ENCODE measurements around the gene STRN3. TPM values are rescaled to one million over a fixed set of nuclear protein-coding genes. Genes with fewer than 3 reads are reported as not detected.

The STRN3 gene
- total and polyA plus RNA-seq, 10 of the 15 experiments (the other 5 are each of a cell fraction or from before 2014, with no cell fraction given), result 7.8 to 27.9 (median 14.1) TPM

DNA sequence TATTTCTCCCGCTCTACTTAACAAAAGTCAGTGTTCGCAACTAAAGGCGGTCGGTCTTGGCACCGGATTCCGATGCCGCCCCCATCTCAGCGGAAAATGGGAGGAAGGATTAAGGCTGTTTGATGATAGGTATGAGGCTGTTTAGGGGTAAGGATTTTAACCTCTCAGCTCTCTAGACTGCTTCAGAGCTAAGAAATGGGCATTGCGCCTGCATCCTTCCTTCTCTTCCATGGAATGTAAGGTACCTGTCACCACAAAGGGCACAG lies 150.5 kb downstream of the STRN3 start:
- no peaks in the 10 kb centered on the region for H3K36me3 ChIP-seq (ENCODE audit: control insufficient read depth in 2 of 2, insufficient read depth in 2 of 2, low read length in 1 of 2)
- intact Hi-C loops (cut with micrococcal nuclease; ENCODE audit: unreplicated experiment) (no loop called here), in situ Hi-C loops (cut with MboI) (no loop called here)
- CTCF ChIA-PET, result interaction anchor here (0.6 kb wide), 1 partner anchor 84 kb away, joined by 3 read pairs; no protein-coding TSS in a partner anchor
- WGBS (ENCODE audit: insufficient coverage, insufficient replicate concordance, low lambda C conversion rate, missing lambda C conversion rate), result 78% methylated on average over 9 of the region's 9 CpGs
- BruUV-seq (replicated peaks), result no TSS peak
- POLR2A ChIA-PET, result no interaction called here
- no peak overlapping the region for H3K9ac ChIP-seq (ENCODE audit: control insufficient read depth, insufficient read depth, low read length)
- no peak overlapping the region for H3K4me2 ChIP-seq (ENCODE audit: control insufficient read depth, insufficient read depth)
- DNase-seq (ENCODE audit: low read depth, low spot score) (no peak), ATAC-seq (no peak), FAIRE-seq (no peak)
- H3K4me3 ChIP-seq, result no peak overlapping the region
- no peak overlapping the region for H3K27ac ChIP-seq (ENCODE audit: control insufficient read depth, insufficient read depth)
- peaks cover 2 to 6% of the 10 kb centered on the region in 2 experiments; a peak in 2 of 4 replicates for H3K27me3 ChIP-seq (replicated peaks in 1 of 2; ENCODE audit: control insufficient read depth in 2 of 2, insufficient read depth in 2 of 2, low read length in 1 of 2)
- H3K4me1 ChIP-seq (ENCODE audit: control insufficient read depth, insufficient read depth, low read length), result peaks cover 11% of the 10 kb centered on the region
- H3K9me3 ChIP-seq (replicated peaks; ENCODE audit: control insufficient read depth, insufficient read depth, low read length), result no peaks in the 10 kb centered on the region
- RAD21 ChIA-PET (ENCODE audit: unreplicated experiment), result no interaction called here
- SMC1A ChIA-PET (ENCODE audit: uncharacterized antibody, unreplicated experiment), result interaction anchor here (1.0 kb wide), 1 partner anchor 219 kb away, joined by 3 read pairs; no protein-coding TSS in a partner anchor
- H2AFZ ChIP-seq (ENCODE audit: control insufficient read depth, low read depth, low read length), result no peak overlapping the region
- H4K20me1 ChIP-seq (ENCODE audit: control insufficient read depth, insufficient read depth), result no peaks in the 10 kb centered on the region
- no peaks in the 10 kb centered on the region for H3K79me2 ChIP-seq (ENCODE audit: control insufficient read depth, insufficient read depth, low read length)
- TF ChIP-seq NFXL1 (IDR thresholded peaks at IDR 0.05; ENCODE audit: borderline replicate concordance) (no peak), IKZF1 (conservative IDR thresholded peaks at IDR 0.05) (no peak), CREB1 (IDR thresholded peaks at IDR 0.05; ENCODE audit: low read depth) (no peak), JUNB (IDR thresholded peaks at IDR 0.05) (no peak), POLR2AphosphoS2 (IDR thresholded peaks at IDR 0.05; ENCODE audit: low read depth, low read length) (no peak), SMARCA5 (IDR thresholded peaks at IDR 0.05) (no peak), NRF1 (conservative IDR thresholded peaks at IDR 0.05; ENCODE audit: low read depth, low read length) (no peak), KAT2A (conservative IDR thresholded peaks at IDR 0.05; ENCODE audit: control insufficient read depth, low read depth, low read length) (no peak)
- TF ChIP-seq, protein P1, sequence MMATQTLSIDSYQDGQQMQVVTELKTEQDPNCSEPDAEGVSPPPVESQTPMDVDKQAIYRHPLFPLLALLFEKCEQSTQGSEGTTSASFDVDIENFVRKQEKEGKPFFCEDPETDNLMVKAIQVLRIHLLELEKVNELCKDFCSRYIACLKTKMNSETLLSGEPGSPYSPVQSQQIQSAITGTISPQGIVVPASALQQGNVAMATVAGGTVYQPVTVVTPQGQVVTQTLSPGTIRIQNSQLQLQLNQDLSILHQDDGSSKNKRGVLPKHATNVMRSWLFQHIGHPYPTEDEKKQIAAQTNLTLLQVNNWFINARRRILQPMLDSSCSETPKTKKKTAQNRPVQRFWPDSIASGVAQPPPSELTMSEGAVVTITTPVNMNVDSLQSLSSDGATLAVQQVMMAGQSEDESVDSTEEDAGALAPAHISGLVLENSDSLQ (IDR thresholded peaks at IDR 0.05), result no peak
- TF ChIP-seq, protein P2, sequence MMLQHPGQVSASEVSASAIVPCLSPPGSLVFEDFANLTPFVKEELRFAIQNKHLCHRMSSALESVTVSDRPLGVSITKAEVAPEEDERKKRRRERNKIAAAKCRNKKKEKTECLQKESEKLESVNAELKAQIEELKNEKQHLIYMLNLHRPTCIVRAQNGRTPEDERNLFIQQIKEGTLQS (IDR thresholded peaks at IDR 0.05; ENCODE audit: borderline replicate concordance, extremely low read depth, low read depth, low read length), result no peak
- TF ChIP-seq, protein P3, sequence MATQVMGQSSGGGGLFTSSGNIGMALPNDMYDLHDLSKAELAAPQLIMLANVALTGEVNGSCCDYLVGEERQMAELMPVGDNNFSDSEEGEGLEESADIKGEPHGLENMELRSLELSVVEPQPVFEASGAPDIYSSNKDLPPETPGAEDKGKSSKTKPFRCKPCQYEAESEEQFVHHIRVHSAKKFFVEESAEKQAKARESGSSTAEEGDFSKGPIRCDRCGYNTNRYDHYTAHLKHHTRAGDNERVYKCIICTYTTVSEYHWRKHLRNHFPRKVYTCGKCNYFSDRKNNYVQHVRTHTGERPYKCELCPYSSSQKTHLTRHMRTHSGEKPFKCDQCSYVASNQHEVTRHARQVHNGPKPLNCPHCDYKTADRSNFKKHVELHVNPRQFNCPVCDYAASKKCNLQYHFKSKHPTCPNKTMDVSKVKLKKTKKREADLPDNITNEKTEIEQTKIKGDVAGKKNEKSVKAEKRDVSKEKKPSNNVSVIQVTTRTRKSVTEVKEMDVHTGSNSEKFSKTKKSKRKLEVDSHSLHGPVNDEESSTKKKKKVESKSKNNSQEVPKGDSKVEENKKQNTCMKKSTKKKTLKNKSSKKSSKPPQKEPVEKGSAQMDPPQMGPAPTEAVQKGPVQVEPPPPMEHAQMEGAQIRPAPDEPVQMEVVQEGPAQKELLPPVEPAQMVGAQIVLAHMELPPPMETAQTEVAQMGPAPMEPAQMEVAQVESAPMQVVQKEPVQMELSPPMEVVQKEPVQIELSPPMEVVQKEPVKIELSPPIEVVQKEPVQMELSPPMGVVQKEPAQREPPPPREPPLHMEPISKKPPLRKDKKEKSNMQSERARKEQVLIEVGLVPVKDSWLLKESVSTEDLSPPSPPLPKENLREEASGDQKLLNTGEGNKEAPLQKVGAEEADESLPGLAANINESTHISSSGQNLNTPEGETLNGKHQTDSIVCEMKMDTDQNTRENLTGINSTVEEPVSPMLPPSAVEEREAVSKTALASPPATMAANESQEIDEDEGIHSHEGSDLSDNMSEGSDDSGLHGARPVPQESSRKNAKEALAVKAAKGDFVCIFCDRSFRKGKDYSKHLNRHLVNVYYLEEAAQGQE (IDR thresholded peaks at IDR 0.05; ENCODE audit: low read depth, low read length), result no peak
- TF ChIP-seq, protein P4, sequence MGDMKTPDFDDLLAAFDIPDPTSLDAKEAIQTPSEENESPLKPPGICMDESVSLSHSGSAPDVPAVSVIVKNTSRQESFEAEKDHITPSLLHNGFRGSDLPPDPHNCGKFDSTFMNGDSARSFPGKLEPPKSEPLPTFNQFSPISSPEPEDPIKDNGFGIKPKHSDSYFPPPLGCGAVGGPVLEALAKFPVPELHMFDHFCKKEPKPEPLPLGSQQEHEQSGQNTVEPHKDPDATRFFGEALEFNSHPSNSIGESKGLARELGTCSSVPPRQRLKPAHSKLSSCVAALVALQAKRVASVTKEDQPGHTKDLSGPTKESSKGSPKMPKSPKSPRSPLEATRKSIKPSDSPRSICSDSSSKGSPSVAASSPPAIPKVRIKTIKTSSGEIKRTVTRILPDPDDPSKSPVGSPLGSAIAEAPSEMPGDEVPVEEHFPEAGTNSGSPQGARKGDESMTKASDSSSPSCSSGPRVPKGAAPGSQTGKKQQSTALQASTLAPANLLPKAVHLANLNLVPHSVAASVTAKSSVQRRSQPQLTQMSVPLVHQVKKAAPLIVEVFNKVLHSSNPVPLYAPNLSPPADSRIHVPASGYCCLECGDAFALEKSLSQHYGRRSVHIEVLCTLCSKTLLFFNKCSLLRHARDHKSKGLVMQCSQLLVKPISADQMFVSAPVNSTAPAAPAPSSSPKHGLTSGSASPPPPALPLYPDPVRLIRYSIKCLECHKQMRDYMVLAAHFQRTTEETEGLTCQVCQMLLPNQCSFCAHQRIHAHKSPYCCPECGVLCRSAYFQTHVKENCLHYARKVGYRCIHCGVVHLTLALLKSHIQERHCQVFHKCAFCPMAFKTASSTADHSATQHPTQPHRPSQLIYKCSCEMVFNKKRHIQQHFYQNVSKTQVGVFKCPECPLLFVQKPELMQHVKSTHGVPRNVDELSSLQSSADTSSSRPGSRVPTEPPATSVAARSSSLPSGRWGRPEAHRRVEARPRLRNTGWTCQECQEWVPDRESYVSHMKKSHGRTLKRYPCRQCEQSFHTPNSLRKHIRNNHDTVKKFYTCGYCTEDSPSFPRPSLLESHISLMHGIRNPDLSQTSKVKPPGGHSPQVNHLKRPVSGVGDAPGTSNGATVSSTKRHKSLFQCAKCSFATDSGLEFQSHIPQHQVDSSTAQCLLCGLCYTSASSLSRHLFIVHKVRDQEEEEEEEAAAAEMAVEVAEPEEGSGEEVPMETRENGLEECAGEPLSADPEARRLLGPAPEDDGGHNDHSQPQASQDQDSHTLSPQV (IDR thresholded peaks at IDR 0.05), result no peak
